EH (cell line): ENCODE measurements around the gene MCC.
A peak's percentile ranks its signal among the peaks of the same experiment; 100 is the strongest.

ENCODE experiments used
- DNase-seq: peaks from one replicate; pipeline ENCODE4 v3.0.0-alpha.2; 2015; ENCODE audit warnings: low read depth

The MCC gene

DNA sequence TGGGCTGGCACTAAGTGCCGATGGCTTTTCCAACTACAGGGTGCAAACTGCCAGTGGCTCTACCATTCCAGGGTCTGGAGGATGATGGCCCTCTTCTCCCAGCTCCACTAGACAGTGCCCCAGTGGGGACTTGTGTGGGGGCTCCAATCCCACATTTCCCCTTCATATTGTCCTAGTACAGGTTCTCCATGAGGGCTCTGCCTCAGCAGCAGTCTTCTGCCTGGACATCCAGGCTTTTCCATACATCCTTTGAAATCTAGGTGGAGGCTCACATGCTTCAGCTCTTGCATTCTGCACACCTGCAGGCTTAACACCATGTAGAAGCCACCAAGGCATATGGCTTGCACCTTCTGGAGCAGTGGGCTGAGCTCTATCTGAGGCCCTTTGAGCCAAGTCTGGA lies 123.8 kb downstream of the MCC start:
- DNase-seq: no peak

- no peak for DNase-seq
These were observed 126.6 kb downstream of the MCC start for GRCh38 chr5:113361701-113362100.

DNA sequence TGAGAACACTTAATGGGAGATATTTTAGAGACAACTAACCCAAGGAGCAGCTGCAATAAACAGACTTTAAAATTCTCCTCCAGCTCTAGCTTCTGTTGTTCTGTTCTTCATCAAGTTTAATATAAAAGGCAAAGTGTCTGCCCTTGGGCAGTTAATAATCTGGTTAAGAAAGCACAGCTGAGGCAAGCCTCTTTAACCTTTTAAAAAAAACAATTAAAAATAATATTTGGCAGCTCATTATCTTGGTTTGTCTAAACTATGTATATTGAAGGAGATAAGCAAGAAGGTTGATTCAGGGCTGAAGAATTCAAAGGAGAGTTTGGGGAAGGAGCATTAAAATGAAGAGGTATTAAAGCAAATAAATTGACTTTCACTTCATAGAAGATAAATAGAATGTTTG lies 128.8 kb downstream of the MCC start:
- DNase-seq: no peak

GRCh38 chr5:113358696-113359095 lies 129.6 kb downstream of the MCC start:
- no peak for DNase-seq

GRCh38 chr5:113357696-113358476 lies 130.4 kb downstream of the MCC start:
- DNase-seq: no peak

DNA sequence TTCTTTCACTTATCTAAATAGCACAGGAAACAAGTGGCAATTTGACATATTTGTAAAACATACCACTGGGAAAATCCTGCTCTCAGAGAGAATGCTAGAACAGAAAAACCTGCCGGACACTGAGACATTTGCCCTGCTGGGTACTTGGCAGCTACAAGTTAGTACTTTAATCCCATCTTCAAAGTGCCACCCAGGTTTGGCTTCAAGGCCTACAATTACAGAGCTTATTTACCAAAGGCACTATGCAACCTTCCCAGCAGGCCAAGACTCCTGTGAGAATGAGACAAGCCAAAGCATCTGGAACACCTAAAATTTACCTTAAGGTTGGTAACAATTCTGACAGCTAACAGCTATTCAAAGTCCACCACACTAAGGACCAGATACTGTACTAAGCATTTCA lies 131.8 kb downstream of the MCC start:
- DNase-seq: no peak

DNA sequence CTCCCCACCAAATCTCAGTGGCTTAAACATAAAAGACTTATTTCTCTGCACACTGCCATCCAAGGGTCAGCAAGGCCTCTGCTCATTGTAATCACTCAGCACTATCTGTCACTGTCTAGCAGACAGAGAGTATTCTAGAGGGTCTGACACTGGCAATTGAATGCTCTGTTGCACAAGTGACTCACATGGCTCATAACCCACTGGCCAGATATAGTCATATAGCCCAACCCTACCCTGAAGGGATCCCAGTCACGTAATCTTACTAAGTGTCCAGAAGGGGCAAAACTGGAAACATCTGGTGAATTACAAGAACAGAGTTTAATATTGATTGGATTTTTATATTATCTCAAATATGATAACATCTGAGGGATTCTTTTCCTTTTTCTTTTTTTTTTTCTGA lies 134.2 kb downstream of the MCC start:
- DNase-seq: no peak

- DNase-seq: no peak
These were observed 140.7 kb downstream of the MCC start for GRCh38 chr5:113347572-113347971.

DNA sequence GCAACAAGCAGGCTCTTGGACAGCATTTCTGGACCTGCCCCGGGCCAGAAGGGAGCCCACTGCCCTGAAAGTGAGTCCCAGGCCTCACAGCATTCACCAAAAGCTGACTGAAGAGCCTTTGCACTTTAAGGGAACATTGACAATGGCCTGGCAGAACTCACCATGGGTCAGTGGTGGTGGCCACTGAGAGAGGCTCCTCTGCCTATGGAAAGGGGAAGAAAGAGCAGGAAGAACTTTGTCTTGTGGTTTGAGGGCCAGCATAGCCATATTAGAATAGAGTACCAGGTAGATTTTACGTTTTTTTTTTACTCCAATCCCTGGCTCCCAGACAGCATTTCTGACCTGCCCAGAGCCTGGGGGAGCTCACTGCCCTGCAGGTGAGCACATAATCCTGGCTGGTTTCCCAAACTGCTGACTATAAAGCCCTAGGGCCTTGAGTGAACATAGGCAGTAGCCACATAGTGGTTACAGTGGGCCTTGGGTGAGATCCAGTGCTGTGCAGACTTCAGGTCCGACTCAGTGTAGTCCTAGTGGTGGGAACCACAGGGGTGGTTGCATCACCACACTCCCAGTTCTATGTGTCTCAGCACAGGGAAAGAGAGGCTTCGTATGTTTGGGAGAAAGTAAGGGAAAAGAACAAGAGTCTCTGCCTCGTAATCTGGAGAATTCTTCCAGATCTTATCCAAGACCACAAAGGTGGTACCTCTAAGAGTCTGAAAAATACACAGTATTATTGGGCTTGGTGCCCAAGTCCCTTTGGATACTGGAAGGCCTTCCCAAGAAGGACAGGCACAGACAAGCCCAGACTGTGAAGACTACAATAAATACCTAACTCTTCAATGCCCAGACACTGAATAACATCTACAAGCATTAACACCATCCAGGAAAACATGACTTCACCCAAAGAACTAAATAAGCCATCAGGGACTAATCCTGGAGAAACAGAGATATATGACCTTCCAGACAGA lies 143.0 kb downstream of the MCC start:
- no peak for DNase-seq

GRCh38 chr5:113343343-113343742 lies 144.9 kb downstream of the MCC start:
- DNase-seq: no peak

- DNase-seq: no peak
These were observed 147.7 kb downstream of the MCC start for GRCh38 chr5:113340537-113340936.

DNA sequence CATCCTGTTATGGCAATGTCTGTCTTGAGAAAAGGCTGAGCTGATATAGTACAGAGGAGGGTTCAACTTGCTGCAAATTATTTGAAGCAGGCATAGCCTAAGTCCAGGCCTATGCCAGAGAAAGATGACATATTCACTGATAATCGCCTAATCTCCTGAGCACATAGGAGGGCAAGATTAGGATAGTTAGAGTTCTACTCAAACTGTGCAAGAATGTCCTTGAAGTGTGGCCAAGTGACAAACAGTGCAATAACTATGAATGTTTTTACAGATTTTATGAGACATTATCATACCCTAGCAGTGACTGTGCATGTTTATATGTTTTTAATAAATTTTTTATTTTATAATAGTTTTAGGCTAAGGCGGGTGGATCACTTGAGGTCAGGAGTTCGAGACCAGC lies 149.6 kb downstream of the MCC start:
- DNase-seq: no peak

DNA sequence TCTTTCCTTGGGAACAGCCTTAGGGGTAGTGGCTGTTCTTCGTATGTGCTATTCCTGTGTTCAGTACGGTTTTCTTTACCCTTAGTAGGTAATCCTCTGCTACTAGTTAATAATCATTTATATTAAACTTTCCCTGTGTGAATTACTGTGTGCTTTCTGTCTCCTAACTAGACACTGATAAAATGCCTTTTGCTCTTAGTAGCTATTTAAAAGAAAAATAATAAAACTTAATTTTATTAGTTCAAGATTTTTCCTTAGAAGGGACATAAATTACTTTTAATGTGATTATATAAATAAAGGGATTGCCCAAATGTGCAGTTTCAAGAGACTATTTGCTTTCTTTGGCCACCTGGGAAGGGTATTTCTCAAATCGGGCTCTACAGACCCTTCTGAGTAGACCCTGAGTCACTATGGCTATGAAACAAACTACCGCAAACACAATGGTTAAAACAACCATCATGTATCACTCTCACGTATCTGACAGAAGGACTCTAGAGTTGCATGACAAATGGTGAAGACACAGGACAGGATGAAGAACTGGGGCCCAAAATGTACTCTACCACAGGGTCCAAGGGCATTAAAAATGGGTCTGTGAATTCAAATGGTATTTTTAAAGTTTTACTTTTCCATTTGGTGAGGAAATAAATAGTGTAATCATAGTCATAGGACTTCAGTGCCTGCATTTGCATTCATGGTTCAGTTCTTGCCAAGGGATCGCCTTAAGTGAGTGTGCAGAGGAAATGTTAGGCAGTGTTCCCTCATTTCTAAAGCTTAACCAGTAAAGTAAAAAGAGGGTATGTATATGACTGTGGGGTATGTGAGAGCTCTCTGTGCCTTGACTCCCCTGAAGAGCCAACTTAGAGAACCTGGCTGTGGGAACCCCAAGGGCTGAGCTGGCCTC lies 150.5 kb downstream of the MCC start:
- no peak for DNase-seq

- DNase-seq: peak; percentile 42
These were observed 151.3 kb downstream of the MCC start for GRCh38 chr5:113336975-113337374.

DNA sequence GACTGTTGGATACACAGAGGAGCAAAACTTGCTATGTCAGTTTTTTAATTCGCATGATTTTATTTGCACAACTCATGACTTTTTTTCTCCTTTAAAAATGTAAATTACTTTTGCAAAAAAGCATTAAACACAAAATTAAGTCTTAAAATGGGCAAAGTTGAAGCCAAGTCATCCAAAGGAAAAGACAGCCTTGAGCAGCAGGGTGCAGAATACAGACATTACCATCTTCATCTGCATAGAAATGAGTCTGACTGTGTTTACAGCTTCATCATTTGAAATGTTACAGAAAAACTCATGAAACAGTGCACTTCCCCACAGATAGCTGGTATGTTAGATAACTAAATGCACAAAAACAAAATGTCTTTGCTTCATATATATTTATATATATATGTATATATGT lies 154.8 kb downstream of the MCC start:
- no peak for DNase-seq

GRCh38 chr5:113331209-113331551 lies 157.1 kb downstream of the MCC start:
- DNase-seq: no peak

DNA sequence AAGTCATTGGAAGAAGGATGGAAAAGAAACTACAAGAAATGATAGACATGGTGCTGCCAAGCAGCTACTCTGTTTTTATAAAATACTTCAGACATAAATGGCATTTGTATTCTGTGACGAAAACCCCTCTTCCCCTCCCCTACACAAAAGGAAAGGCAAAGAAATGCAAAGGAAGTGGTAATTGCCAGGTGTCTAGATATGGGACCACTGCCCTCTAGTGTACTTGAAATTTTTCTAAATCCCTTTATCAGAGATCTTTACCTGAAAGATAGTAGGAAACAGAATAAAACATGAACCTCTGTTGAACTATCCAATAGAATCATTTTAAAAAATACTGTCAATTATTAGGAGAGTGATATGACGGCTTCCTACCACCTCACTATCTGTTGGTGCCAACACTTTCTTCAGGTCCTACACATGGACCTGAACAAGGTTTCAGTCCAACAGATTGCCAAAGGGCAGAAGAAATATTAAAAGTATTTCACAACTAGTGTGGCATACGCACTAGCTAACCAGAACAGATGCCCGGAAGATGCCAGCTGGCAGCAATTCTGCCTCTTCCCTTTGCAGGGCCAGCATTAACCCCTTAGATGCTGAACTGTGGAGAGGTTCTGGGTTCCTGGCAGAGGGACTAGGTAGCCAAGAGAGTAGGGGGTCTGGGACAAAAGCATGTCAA lies 157.6 kb downstream of the MCC start:
- DNase-seq: no peak

GRCh38 chr5:113329981-113330380 lies 158.3 kb downstream of the MCC start:
- DNase-seq: no peak

- DNase-seq: no peak
These were observed 163.2 kb downstream of the MCC start for GRCh38 chr5:113325054-113325453.

- no peak for DNase-seq
These were observed 167.0 kb downstream of the MCC start for GRCh38 chr5:113321276-113321675.

DNA sequence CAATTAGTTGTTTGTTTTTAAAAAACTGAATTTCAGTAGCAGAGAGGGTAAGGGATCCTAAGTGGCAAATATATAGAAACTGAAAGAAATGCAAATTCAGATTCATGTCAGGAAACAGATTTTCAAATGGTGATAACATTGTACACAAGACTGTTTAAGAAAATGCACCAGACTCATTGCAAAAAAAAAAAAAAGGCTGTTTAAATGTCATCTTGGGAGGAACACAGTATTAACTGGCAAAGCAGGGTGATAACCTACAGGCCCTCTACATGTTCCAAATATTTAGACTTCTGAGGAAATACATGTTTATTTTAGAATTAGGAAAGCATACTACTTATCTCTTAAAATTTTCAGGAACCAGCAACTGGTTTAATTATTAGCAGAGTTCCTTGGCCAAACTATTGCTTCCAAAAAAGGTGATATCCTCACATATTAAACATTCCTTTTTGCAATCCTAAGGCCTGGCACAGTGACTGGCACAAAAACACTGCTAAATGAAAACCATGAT lies 167.9 kb downstream of the MCC start:
- no peak for DNase-seq
